Breast epithelium (tissue), 4 donors: ENCODE results near the gene UMPS. TPM values are rescaled to one million over a fixed set of nuclear protein-coding genes. Genes with fewer than 3 reads are reported as not detected.

Source experiments
- DNase-seq, 2 donors: peaks; one replicate each; pipeline ENCODE4 v3.0.0-alpha.2; 2019; ENCODE audit warnings: low spot score in 2 of 2
- H3K27ac ChIP-seq, 2 donors: fragments of 200-600 bp; sonication (generic) in 1 of 2; one replicate each; pipeline ENCODE4 v1.5.1; 2016 to 2019; ENCODE audit warnings: mild to moderate bottlenecking in 1 of 2
- H3K27me3 ChIP-seq, 2 donors: fragments of 200-600 bp; sonication (generic) in 1 of 2; one replicate each; pipeline versions ENCODE4 v1.5.1 to v1.6.0; 2017 to 2019; ENCODE audit warnings: control low read depth in 1 of 2, mild to moderate bottlenecking in 1 of 2
- H3K36me3 ChIP-seq: fragments of 200-600 bp; one replicate; pipeline ENCODE4 v1.5.1; 2019
- H3K4me1 ChIP-seq, 2 donors: fragments of 200-600 bp; sonication (generic); one replicate each; pipeline ENCODE4 v1.5.1; 2016 to 2019; ENCODE audit warnings: control low read depth in 1 of 2
- H3K4me3 ChIP-seq, 3 donors: fragments of 200-600 bp; sonication (generic); 1 replicate in 2 of 3; 2 replicates in 1 of 3; pipeline ENCODE4 v1.5.1; 2016 to 2019; ENCODE audit warnings: mild to moderate bottlenecking in 3 of 3, moderate library complexity in 2 of 3
- H3K9me3 ChIP-seq, 2 donors: fragments of 200-600 bp; sonication (generic) in 1 of 2; one replicate each; pipeline ENCODE4 v1.5.1; 2016 to 2019; ENCODE audit warnings: control low read depth in 1 of 2
- CTCF ChIP-seq, 3 donors: fragments of 450-650 bp; IDR thresholded peaks; one replicate each; pipeline ENCODE4 v1.5.1; 2016 to 2017; ENCODE audit warnings: antibody characterized with exemption in 3 of 3, mild to moderate bottlenecking in 3 of 3, moderate library complexity in 3 of 3
- POLR2A ChIP-seq: fragments of 450-650 bp; IDR thresholded peaks from one replicate; pipeline ENCODE4 v1.6.1; 2016; ENCODE audit warnings: antibody characterized with exemption, mild to moderate bottlenecking, moderate library complexity
- POLR2AphosphoS5 ChIP-seq, 3 donors: sonication (generic); formaldehyde crosslinking; IDR thresholded peaks; one replicate each; pipeline ENCODE4 v1.6.1; 2017; ENCODE audit warnings: antibody characterized with exemption in 3 of 3
- intact Hi-C: fragments of 100-400 bp; cut with DNase I; formaldehyde crosslinking; loops from one replicate; pipeline ENCODE4 v1.15.1; 2023; ENCODE audit warnings: low total_unique reads
- total RNA-seq, 3 donors: library from RNA; depleted of rRNA; stranded (reverse); fragments of >200 nt; gene quantifications; one replicate each; pipeline ENCODE4 v1.1.0, GENCODE V29; 2016

The UMPS gene
- total RNA-seq, 3 donors from 2014 or later, result 18.4 to 34.1 (median 28.0) TPM

GRCh38 chr3:124784686-124785382, 54.6 kb downstream of the UMPS start:
- H3K36me3 ChIP-seq, result no peaks in the 10 kb centered on the region
- no peaks in the 10 kb centered on the region for H3K9me3 ChIP-seq
- peak overlapping the region; percentile 33 to 72 for H3K27ac ChIP-seq
- no peak for TF ChIP-seq POLR2A
- no peak for TF ChIP-seq POLR2AphosphoS5 (IDR thresholded peaks at IDR 0.05)
- TF ChIP-seq CTCF (IDR thresholded peaks at IDR 0.05), result no peak
- H3K27me3 ChIP-seq, result no peaks in the 10 kb centered on the region
- H3K4me1 ChIP-seq, result peaks cover 12 to 35% of the 10 kb centered on the region in 2 donors
- DNase-seq, result peak in 1 of 2 donors; percentile 56
- intact Hi-C loops, result no loop called here
- no peak overlapping the region for H3K4me3 ChIP-seq

GRCh38 chr3:124785973-124786372, 55.7 kb downstream of the UMPS start:
- no peaks in the 10 kb centered on the region for H3K27me3 ChIP-seq
- peak overlapping the region; percentile 40 to 60 for H3K27ac ChIP-seq
- DNase-seq, result no peak
- H3K9me3 ChIP-seq, result no peaks in the 10 kb centered on the region
- H3K4me3 ChIP-seq, result no peak overlapping the region
- TF ChIP-seq POLR2A, result no peak
- TF ChIP-seq POLR2AphosphoS5 (IDR thresholded peaks at IDR 0.05), result no peak
- no peak for TF ChIP-seq CTCF (IDR thresholded peaks at IDR 0.05)
- no peaks in the 10 kb centered on the region for H3K36me3 ChIP-seq
- intact Hi-C loops, result no loop called here
- peaks cover 10 to 28% of the 10 kb centered on the region in 2 donors for H3K4me1 ChIP-seq

- H3K27ac ChIP-seq, result peak overlapping the region; percentile 60 to 78
- peak in 2 of 3 donors; percentile 49 to 52 for TF ChIP-seq CTCF (IDR thresholded peaks at IDR 0.05)
- no peak for TF ChIP-seq POLR2AphosphoS5 (IDR thresholded peaks at IDR 0.05)
- no peaks in the 10 kb centered on the region for H3K36me3 ChIP-seq
- H3K27me3 ChIP-seq, result no peaks in the 10 kb centered on the region
- DNase-seq, result no peak
- peaks cover 2 to 24% of the 10 kb centered on the region in 2 donors for H3K4me1 ChIP-seq
- H3K9me3 ChIP-seq, result no peaks in the 10 kb centered on the region
- intact Hi-C loops, result no loop called here
- H3K4me3 ChIP-seq, result no peak overlapping the region
Measured at GRCh38 chr3:124786511-124787241, 56.4 kb downstream of the UMPS start.

GRCh38 chr3:124787476-124788195, 57.4 kb downstream of the UMPS start:
- Histone ChIP-seq H3K27ac (peak overlapping the region; percentile 60 to 78), H3K27me3 (no peaks in the 10 kb centered on the region), H3K4me1 (peaks cover 0 to 21% of the 10 kb centered on the region in 2 donors), H3K4me3 (no peak overlapping the region), H3K36me3 (no peaks in the 10 kb centered on the region), H3K9me3 (no peaks in the 10 kb centered on the region)
- intact Hi-C loops, result no loop called here
- no peak for TF ChIP-seq CTCF (IDR thresholded peaks at IDR 0.05)
- no peak for TF ChIP-seq POLR2AphosphoS5 (IDR thresholded peaks at IDR 0.05)
- no peak for TF ChIP-seq POLR2A
- no peak for DNase-seq
